PC-9 (cell line): ENCODE results near the gene TAS2R16. TPM values are rescaled to one million over a fixed set of nuclear protein-coding genes. Genes with fewer than 3 reads are reported as not detected.

ENCODE experiments used
- BruUV-seq: library from RNA; stranded (reverse); fragments of 400-500 nt; replicated peaks from 2 replicates; lab custom pipeline; 2021; lab: Mats Ljungman, UMichigan
- CTCF ChIA-PET: fragments of 300-600 bp; sonication (Branson Sonifier 250); formaldehyde crosslinking; loops from one replicate; lab custom pipeline; 2022; ENCODE audit warnings: antibody characterized with exemption; lab: Charles Lee
- POLR2A ChIA-PET: fragments of 300-600 bp; sonication (Branson Sonifier 250); formaldehyde crosslinking; loops from one replicate; lab custom pipeline; 2022; ENCODE audit warnings: antibody characterized with exemption; ENCODE audit not compliant: unreplicated experiment; lab: Charles Lee
- DNase-seq, 2 experiments: peaks; one replicate each; pipeline versions ENCODE4 v3.0.0 to v3.0.0-alpha.2; 2015 to 2022; ENCODE audit warnings: mixed read lengths in 1 of 2
- H2AFZ ChIP-seq: fragments of 200-600 bp; sonication (generic); 2 replicates; pipeline ENCODE4 v1.8.1; 2017; ENCODE audit warnings: antibody characterized with exemption
- H3F3A ChIP-seq: fragments of 200-600 bp; sonication (generic); 2 replicates; pipeline ENCODE4 v1.8.1; 2017; ENCODE audit warnings: antibody characterized with exemption, mild to moderate bottlenecking, low read depth; ENCODE audit not compliant: insufficient read depth
- H3K27ac ChIP-seq: fragments of 200-600 bp; sonication (generic); 2 replicates; pipeline ENCODE4 v1.6.1; 2016; ENCODE audit warnings: mixed run types
- H3K27me3 ChIP-seq: fragments of 200-600 bp; sonication (generic); 2 replicates; pipeline ENCODE4 v1.6.1; 2016; ENCODE audit warnings: low read depth, mixed run types; ENCODE audit not compliant: insufficient read depth
- H3K36me3 ChIP-seq: fragments of 200-600 bp; sonication (generic); 2 replicates; pipeline ENCODE4 v1.6.1; 2016; ENCODE audit warnings: low read depth, mixed run types
- H3K4me1 ChIP-seq: fragments of 200-600 bp; sonication (generic); replicated peaks from 2 replicates; pipeline ENCODE4 v1.6.1; 2016; ENCODE audit warnings: mixed run types; ENCODE audit not compliant: insufficient read depth
- H3K4me2 ChIP-seq: fragments of 200-600 bp; sonication (generic); 2 replicates; pipeline ENCODE4 v1.6.1; 2017; ENCODE audit warnings: mixed run types
- H3K4me3 ChIP-seq: fragments of 200-600 bp; sonication (generic); 2 replicates; pipeline ENCODE4 v1.6.1; 2016; ENCODE audit warnings: mixed run types
- H3K79me2 ChIP-seq: fragments of 200-600 bp; sonication (generic); 2 replicates; pipeline ENCODE4 v1.6.1; 2017; ENCODE audit warnings: low read depth, mixed run types
- H3K9me2 ChIP-seq: fragments of 200-600 bp; sonication (generic); 2 replicates; pipeline ENCODE4 v1.8.1; 2017; ENCODE audit warnings: mild to moderate bottlenecking; ENCODE audit not compliant: insufficient read depth
- H3K9me3 ChIP-seq: fragments of 200-600 bp; sonication (generic); 2 replicates; pipeline ENCODE4 v1.8.1; 2016; ENCODE audit warnings: low read depth; ENCODE audit not compliant: insufficient read depth
- H4K20me1 ChIP-seq: fragments of 200-600 bp; sonication (generic); 2 replicates; pipeline ENCODE4 v1.8.1; 2017; ENCODE audit not compliant: insufficient read depth
- CTCF ChIP-seq: fragments of 200-600 bp; sonication (generic); conservative IDR thresholded peaks from 2 replicates; pipeline ENCODE4 v1.6.1; 2017; ENCODE audit warnings: mixed run types, antibody characterized with exemption, mild to moderate bottlenecking, moderate library complexity
- EZH2 ChIP-seq: fragments of 200-600 bp; sonication (generic); IDR thresholded peaks from 2 replicates; pipeline ENCODE4 v1.8.0; 2017; ENCODE audit warnings: antibody characterized with exemption, low read depth
- intact Hi-C: fragments of 100-400 bp; cut with micrococcal nuclease; formaldehyde crosslinking; loops from one replicate; pipeline ENCODE4 v1.10.0; 2022; ENCODE audit not compliant: unreplicated experiment
- total RNA-seq: library from RNA; stranded (reverse); gene quantifications from 2 replicates; pipeline ENCODE4 v1.2.3, GENCODE V29; 2021

TAS2R16 gene
- total RNA-seq, 1 experiment from 2014 or later = not detected

DNA sequence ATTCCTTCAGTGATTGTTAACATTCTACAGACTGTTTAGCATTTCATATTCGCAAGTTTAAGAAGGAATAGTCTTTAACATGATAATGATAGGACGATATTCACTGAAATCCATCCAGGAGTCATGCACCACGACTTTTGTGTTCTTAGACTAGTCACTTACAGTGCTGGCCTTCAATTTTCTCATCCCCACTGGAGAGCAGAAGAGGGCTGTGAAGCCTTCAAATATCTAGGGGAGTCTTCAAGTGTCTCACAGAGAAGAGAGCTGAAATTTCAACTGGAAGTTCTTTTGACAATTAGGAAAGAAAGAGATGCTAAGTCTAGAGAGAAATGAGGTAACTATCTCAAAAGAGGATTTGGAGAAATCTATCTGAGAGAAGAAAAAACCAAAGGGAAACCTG lies 43.8 kb upstream of the TAS2R16 start:
- DNase-seq = no peak
- ChIA-PET CTCF (no interaction called here), POLR2A (no interaction called here)
- Histone ChIP-seq H4K20me1 (no peaks in the 10 kb centered on the region), H3K27ac (no peak overlapping the region), H3F3A (no peaks in the 10 kb centered on the region), H3K4me3 (no peak overlapping the region), H2AFZ (no peak overlapping the region), H3K27me3 (no peaks in the 10 kb centered on the region), H3K36me3 (no peaks in the 10 kb centered on the region), H3K4me1 (no peaks in the 10 kb centered on the region), H3K79me2 (no peaks in the 10 kb centered on the region), H3K9me3 (no peaks in the 10 kb centered on the region), H3K4me2 (no peak overlapping the region), H3K9me2 (no peaks in the 10 kb centered on the region)
- intact Hi-C loops = no loop called here
- no peak for TF ChIP-seq EZH2
- TF ChIP-seq CTCF = no peak
- BruUV-seq = no TSS peak

- Histone ChIP-seq H3K27me3 (no peaks in the 10 kb centered on the region), H3K36me3 (no peaks in the 10 kb centered on the region), H3K9me2 (no peaks in the 10 kb centered on the region), H3K27ac (no peak overlapping the region), H3K4me3 (no peak overlapping the region), H4K20me1 (no peaks in the 10 kb centered on the region), H3K79me2 (no peaks in the 10 kb centered on the region), H2AFZ (no peak overlapping the region), H3K4me1 (no peaks in the 10 kb centered on the region), H3F3A (no peaks in the 10 kb centered on the region), H3K9me3 (no peaks in the 10 kb centered on the region), H3K4me2 (no peak overlapping the region)
- BruUV-seq = no TSS peak
- ChIA-PET CTCF (no interaction called here), POLR2A (no interaction called here)
- intact Hi-C loops = no loop called here
- no peak for TF ChIP-seq EZH2
- no peak for TF ChIP-seq CTCF
- DNase-seq = no peak
Measured at GRCh38 chr7:123034106-123034505, 38.6 kb upstream of the TAS2R16 start.

- DNase-seq = no peak
- intact Hi-C loops = no loop called here
- no peaks in the 10 kb centered on the region for H3F3A ChIP-seq
- no peaks in the 10 kb centered on the region for H3K9me3 ChIP-seq
- ChIA-PET POLR2A (no interaction called here), CTCF (no interaction called here)
- H3K27ac ChIP-seq = no peak overlapping the region
- H4K20me1 ChIP-seq = no peaks in the 10 kb centered on the region
- TF ChIP-seq CTCF = no peak
- TF ChIP-seq EZH2 = no peak
- no peaks in the 10 kb centered on the region for H3K79me2 ChIP-seq
- no TSS peak for BruUV-seq
- H3K9me2 ChIP-seq = no peaks in the 10 kb centered on the region
- H3K4me1 ChIP-seq = no peaks in the 10 kb centered on the region
- no peak overlapping the region for H2AFZ ChIP-seq
- H3K4me3 ChIP-seq = no peak overlapping the region
- H3K36me3 ChIP-seq = no peaks in the 10 kb centered on the region
- H3K27me3 ChIP-seq = no peaks in the 10 kb centered on the region
- no peak overlapping the region for H3K4me2 ChIP-seq
Measured at GRCh38 chr7:123030631-123031030, 35.1 kb upstream of the TAS2R16 start.
